MM.1S (cell line): ENCODE data around the gene FIS1.
"Not testable (repeated sequence)": the region's sequence is repeated elsewhere in the genome, so short reads cannot be mapped to it uniquely, and the experiment has no call there.

Experiments used
- DNase-seq: peaks from one replicate; pipeline ENCODE4 v3.0.0-alpha.2; 2015
- H2AFZ ChIP-seq: fragments of 300-600 bp; sonication (generic); 2 replicates; pipeline ENCODE4 v1.6.0; 2016; ENCODE audit warnings: antibody characterized with exemption, low read length
- H3F3A ChIP-seq: fragments of 300-600 bp; sonication (generic); 2 replicates; pipeline ENCODE4 v1.6.1; 2016; ENCODE audit warnings: mild to moderate bottlenecking, antibody characterized with exemption, low read length, moderate library complexity, mixed read lengths; ENCODE audit not compliant: insufficient read depth
- H3K27ac ChIP-seq: fragments of 300-600 bp; sonication (generic); 2 replicates; pipeline ENCODE4 v1.5.1; 2016; ENCODE audit warnings: mild to moderate bottlenecking, low read length
- H3K27me3 ChIP-seq: fragments of 300-600 bp; sonication (generic); replicated peaks from 2 replicates; pipeline ENCODE4 v1.6.0; 2016; ENCODE audit warnings: low read length; ENCODE audit not compliant: insufficient read depth
- H3K36me3 ChIP-seq: fragments of 300-600 bp; sonication (generic); replicated peaks from 2 replicates; pipeline ENCODE4 v1.6.1; 2016; ENCODE audit warnings: mild to moderate bottlenecking, low read length, mixed read lengths; ENCODE audit not compliant: insufficient read depth
- H3K4me1 ChIP-seq: fragments of 300-600 bp; sonication (generic); 2 replicates; pipeline ENCODE4 v1.6.1; 2016; ENCODE audit warnings: low read length, mixed read lengths
- H3K4me2 ChIP-seq: fragments of 300-600 bp; sonication (generic); 2 replicates; pipeline ENCODE4 v1.6.0; 2016; ENCODE audit warnings: low read depth, low read length
- H3K4me3 ChIP-seq: fragments of 300-600 bp; sonication (generic); 2 replicates; pipeline ENCODE4 v1.5.1; 2016; ENCODE audit warnings: low read length, mixed read lengths
- H3K79me2 ChIP-seq: fragments of 300-600 bp; sonication (generic); 2 replicates; pipeline ENCODE4 v1.6.1; 2016; ENCODE audit warnings: mixed run types, low read length, mixed read lengths
- H3K9ac ChIP-seq: fragments of 300-600 bp; sonication (generic); 2 replicates; pipeline ENCODE4 v1.6.1; 2016; ENCODE audit warnings: low read length, mixed read lengths
- H3K9me2 ChIP-seq: fragments of 300-600 bp; sonication (generic); replicated peaks from 2 replicates; pipeline ENCODE4 v1.6.1; 2016; ENCODE audit warnings: mild to moderate bottlenecking, low read length, mixed read lengths; ENCODE audit not compliant: insufficient read depth
- H3K9me3 ChIP-seq: fragments of 300-600 bp; sonication (generic); replicated peaks from 2 replicates; pipeline ENCODE4 v1.6.1; 2016; ENCODE audit warnings: mild to moderate bottlenecking, low read length, mixed read lengths; ENCODE audit not compliant: insufficient read depth
- H4K20me1 ChIP-seq: fragments of 300-600 bp; sonication (generic); 2 replicates; pipeline ENCODE4 v1.6.1; 2016; ENCODE audit warnings: mild to moderate bottlenecking, low read length, moderate library complexity, mixed read lengths; ENCODE audit not compliant: insufficient read depth
- CTCF ChIP-seq: fragments of 300-600 bp; sonication (generic); IDR thresholded peaks from 2 replicates; pipeline ENCODE4 v1.5.1; 2016; ENCODE audit warnings: antibody characterized with exemption, low read length, mixed read lengths
- EZH2 ChIP-seq: fragments of 300-600 bp; sonication (generic); optimal IDR thresholded peaks from 2 replicates; pipeline ENCODE3; 2017; ENCODE audit warnings: low read depth, mild to moderate bottlenecking, antibody characterized with exemption, low read length, mixed read lengths
- EZH2phosphoT487 ChIP-seq: fragments of 300-600 bp; sonication (generic); IDR thresholded peaks from 2 replicates; pipeline ENCODE4 v1.6.1; 2018; ENCODE audit warnings: antibody characterized with exemption, low read length

The FIS1 gene

GRCh38 chr7:101290186-101291037, 45.5 kb upstream of the FIS1 start:
- not testable (repeated sequence) for H3K36me3 ChIP-seq, H3K4me3 ChIP-seq, H3K9ac ChIP-seq, H3K4me2 ChIP-seq, H3K79me2 ChIP-seq, H2AFZ ChIP-seq, H3F3A ChIP-seq, H4K20me1 ChIP-seq, H3K9me2 ChIP-seq, H3K27ac ChIP-seq, H3K9me3 ChIP-seq, H3K4me1 ChIP-seq
- H3K27me3 ChIP-seq: peaks cover 91% of the 10 kb centered on the region
- peak; percentile 34 for DNase-seq
- peak; percentile 59 for TF ChIP-seq CTCF

GRCh38 chr7:101289687-101290086, 44.8 kb upstream of the FIS1 start:
- H3K4me1 ChIP-seq, H4K20me1 ChIP-seq, H3K9me2 ChIP-seq, H3F3A ChIP-seq, H2AFZ ChIP-seq, H3K9ac ChIP-seq, H3K79me2 ChIP-seq, H3K36me3 ChIP-seq, H3K4me2 ChIP-seq, H3K4me3 ChIP-seq, H3K9me3 ChIP-seq, H3K27ac ChIP-seq: not testable (repeated sequence)
- DNase-seq: peak; percentile 41
- H3K27me3 ChIP-seq: peaks cover 88% of the 10 kb centered on the region

- Histone ChIP-seq H3K4me2 (no peak overlapping the region), H3K27ac (no peak overlapping the region), H3K4me1 (no peaks in the 10 kb centered on the region), H3K4me3 (no peak overlapping the region), H3K27me3 (peaks cover 79% of the 10 kb centered on the region), H3K79me2 (no peaks in the 10 kb centered on the region), H3K9me3 (no peaks in the 10 kb centered on the region), H4K20me1 (no peaks in the 10 kb centered on the region), H3K36me3 (no peaks in the 10 kb centered on the region), H3K9me2 (no peaks in the 10 kb centered on the region), H2AFZ (no peak overlapping the region), H3F3A (no peaks in the 10 kb centered on the region), H3K9ac (no peak overlapping the region)
- DNase-seq: no peak
- TF ChIP-seq CTCF: no peak
These were observed 43.6 kb upstream of the FIS1 start for GRCh38 chr7:101288439-101288838.

GRCh38 chr7:101287032-101287431, 42.2 kb upstream of the FIS1 start:
- no peak overlapping the region for H2AFZ ChIP-seq
- H3K4me2 ChIP-seq: no peak overlapping the region
- no peak for DNase-seq
- H3K36me3 ChIP-seq: no peaks in the 10 kb centered on the region
- H4K20me1 ChIP-seq: no peaks in the 10 kb centered on the region
- no peak overlapping the region for H3K9ac ChIP-seq
- TF ChIP-seq EZH2 (no peak), CTCF (no peak), EZH2phosphoT487 (no peak)
- H3F3A ChIP-seq: no peaks in the 10 kb centered on the region
- H3K9me2 ChIP-seq: no peaks in the 10 kb centered on the region
- no peaks in the 10 kb centered on the region for H3K9me3 ChIP-seq
- peaks cover 73% of the 10 kb centered on the region for H3K27me3 ChIP-seq
- no peak overlapping the region for H3K27ac ChIP-seq
- no peak overlapping the region for H3K4me3 ChIP-seq
- no peaks in the 10 kb centered on the region for H3K79me2 ChIP-seq
- H3K4me1 ChIP-seq: no peaks in the 10 kb centered on the region

GRCh38 chr7:101285880-101286279, 41.0 kb upstream of the FIS1 start:
- H3K27ac ChIP-seq: not testable (repeated sequence)

More at GRCh38 chr7:101285880-101286279, 41.0 kb upstream of the FIS1 start:
- H3K27me3 ChIP-seq: peaks cover 70% of the 10 kb centered on the region
- not testable (repeated sequence) for H3K4me2 ChIP-seq, H3K36me3 ChIP-seq, H3K79me2 ChIP-seq, H3K4me3 ChIP-seq, H3K9me3 ChIP-seq, H3K4me1 ChIP-seq, H3K9ac ChIP-seq, DNase-seq, H3F3A ChIP-seq, H4K20me1 ChIP-seq, H2AFZ ChIP-seq, H3K9me2 ChIP-seq
